ENCODE measurements around the gene ATXN7L1.

ATXN7L1 gene

GRCh38 chr7:105829681-105830322 is 46.6 kb downstream of the ATXN7L1 start:
- no peak for DNase-seq (ENCODE audit: low read depth in 2 of 2)

DNA sequence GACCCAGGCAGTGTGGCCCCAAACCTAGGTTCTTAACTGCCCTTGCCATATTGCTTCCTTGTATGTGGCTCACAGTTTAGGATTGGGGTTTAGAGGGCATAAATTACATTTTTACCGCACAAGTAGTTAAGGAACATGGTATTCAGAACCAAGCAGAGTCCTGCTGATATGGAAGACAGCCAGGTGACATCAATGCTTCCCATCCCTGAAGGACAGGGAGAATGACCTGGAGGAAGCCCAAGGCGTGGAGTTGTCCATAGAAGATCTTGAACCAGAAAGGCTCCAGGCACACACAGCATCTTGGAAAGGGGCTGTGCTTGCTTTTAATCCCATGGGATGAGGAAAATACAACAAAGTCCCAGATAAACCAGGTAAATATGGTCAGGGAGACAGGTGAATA is 48.3 kb downstream of the ATXN7L1 start:
- DNase-seq (ENCODE audit: low read depth in 2 of 2), result no peak

DNA sequence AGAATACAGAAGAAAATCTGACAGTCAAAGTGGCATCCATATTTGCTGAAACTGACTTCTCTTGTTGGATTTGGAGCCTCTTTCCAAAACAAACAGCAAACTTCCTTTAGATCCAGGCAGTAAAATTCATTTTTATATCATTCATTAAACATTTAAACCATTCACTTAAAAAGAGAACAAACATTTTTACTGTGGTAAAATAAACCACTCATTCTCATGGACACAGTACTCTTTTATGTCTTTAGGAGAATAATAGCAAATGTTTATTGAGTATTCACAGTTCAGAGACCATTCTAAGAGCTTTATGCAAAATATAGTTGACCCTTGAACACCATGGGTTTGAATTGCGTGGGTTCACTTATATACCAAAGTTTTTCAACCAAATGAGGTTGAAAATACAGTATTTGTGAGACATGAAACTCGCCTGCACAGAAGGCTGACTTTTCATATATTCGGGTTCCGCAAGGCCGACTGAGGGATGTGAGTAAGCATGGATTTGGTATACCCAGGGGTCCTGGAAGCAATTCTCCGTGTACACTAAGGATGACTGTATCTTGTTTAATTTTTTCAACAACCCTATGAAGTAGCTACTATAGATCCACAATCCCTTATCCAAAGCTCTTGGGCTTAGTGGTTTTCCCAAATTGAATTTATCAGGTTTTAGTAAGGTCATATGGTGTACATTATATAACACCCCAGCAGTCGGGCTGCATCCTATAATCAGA is 49.1 kb downstream of the ATXN7L1 start:
- no peak for DNase-seq (ENCODE audit: low read depth in 2 of 2)

DNA sequence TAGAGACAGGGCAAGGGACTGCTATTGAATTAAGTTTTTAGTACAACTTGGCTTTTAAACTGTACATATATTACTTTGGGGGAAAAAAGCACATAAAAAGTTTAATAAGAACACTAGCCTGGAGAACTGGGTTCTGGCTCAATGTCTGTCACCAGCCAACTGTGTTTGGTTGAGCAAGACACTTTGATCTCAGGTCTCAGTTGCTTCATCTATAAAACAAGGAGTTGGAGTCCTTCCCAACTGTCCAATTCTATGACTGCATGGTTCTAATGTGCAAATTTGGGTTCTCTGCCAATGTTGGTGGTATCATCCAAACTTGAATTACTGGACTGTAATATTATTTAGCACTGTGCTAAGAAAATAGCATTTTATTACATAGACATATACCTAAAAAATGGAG is 50.3 kb downstream of the ATXN7L1 start:
- no peak for DNase-seq (ENCODE audit: low read depth in 2 of 2)

GRCh38 chr7:105825371-105825770 is 51.0 kb downstream of the ATXN7L1 start:
- no peak for DNase-seq (ENCODE audit: low read depth in 2 of 2)

GRCh38 chr7:105822806-105823205 is 53.6 kb downstream of the ATXN7L1 start:
- DNase-seq (ENCODE audit: low read depth in 2 of 2), result no peak

DNA sequence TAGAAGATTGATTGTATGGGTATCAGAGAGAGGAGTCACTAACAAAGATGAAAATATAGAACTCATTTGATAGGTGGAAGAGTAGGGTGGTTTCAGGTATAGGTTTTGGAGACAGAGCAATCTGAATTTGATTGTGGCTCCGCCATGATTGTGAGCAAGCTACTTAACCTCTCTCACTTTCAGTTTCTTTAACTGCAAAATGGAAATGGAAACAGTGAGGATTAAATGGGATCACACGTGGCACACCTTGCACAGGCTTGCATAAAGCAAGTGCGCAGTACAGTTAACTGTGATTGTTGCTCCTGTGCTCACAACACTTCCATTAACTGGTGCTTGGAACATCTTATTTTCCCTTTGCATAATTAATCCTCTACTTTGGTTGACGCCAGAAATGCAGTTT is 54.9 kb downstream of the ATXN7L1 start:
- no peak for DNase-seq (ENCODE audit: low read depth in 2 of 2)

GRCh38 chr7:105820363-105821066 is 55.9 kb downstream of the ATXN7L1 start:
- no peak for DNase-seq (ENCODE audit: low read depth in 2 of 2)

- no peak for DNase-seq (ENCODE audit: low read depth in 2 of 2)
These were observed 56.8 kb downstream of the ATXN7L1 start for GRCh38 chr7:105819559-105819958.

GRCh38 chr7:105816954-105817615 is 59.3 kb downstream of the ATXN7L1 start:
- no peak for DNase-seq (ENCODE audit: low read depth in 2 of 2)

- DNase-seq (ENCODE audit: low read depth in 2 of 2), result no peak
These were observed 60.0 kb downstream of the ATXN7L1 start for GRCh38 chr7:105816266-105816843.

GRCh38 chr7:105815576-105815975 is 60.8 kb downstream of the ATXN7L1 start:
- DNase-seq (ENCODE audit: low read depth in 2 of 2), result no peak

DNA sequence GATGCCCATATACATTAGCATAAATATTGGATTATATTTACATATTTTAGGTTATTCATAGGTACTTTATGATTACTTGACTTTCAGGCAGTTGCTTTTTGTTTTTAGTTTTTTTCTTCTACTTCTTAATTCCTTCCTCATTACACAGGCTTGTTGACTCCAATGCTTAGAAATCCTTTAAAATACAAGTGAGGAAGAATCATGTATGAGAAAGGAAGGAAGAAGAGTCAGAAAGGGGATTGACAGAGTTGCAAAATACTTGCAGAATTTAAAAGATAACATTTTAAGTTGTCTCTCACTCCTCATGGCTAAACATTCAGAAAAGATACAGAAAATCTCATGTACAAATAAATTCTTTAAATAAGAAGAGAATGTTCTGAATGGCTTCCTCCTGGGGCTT is 61.9 kb downstream of the ATXN7L1 start:
- no peak for DNase-seq (ENCODE audit: low read depth in 2 of 2)

- no peak for DNase-seq (ENCODE audit: low read depth in 2 of 2)
These were observed 65.1 kb downstream of the ATXN7L1 start for GRCh38 chr7:105811189-105811847.

GRCh38 chr7:105810556-105810955 is 65.8 kb downstream of the ATXN7L1 start:
- no peak for DNase-seq (ENCODE audit: low read depth in 2 of 2)

DNA sequence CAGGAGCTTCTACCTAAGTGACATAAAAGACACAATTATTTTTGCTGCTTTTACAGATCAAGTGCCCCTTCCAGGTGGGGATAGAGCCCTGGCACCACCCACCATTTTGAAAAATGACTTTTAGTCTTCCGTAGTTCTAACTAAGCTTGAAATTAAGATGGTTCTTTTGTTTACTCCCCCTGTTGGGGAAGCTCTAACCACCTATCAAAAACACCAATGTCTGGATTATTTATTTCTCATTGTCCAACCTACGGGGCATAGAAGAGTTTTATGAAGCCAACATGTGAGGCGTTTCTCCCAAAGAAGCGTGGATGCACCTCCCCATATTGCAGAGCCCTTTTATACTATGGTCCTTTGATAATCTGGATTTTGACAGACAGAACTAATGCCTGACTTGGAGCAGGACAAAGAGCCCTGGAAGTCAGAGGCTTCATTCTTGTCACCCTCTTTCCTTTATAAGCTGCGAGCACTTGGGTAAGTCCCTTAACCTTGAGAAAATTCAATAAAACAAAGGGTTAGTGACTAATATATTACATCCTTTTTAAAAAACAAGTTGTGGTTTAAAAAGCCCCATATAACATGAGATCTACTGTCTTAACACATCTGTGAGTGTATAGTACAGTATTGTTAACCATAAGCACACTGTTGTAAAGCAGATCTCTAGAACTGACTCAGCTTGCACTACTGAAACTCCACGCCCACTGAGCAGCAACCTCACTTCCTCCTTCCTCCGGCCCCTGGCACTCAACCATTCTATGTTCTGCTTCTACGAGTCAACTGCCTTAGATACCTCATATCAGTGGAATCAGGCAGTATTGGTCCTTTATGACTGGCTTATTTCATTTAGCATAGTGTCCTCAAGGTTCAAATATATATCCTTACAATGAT is 67.5 kb downstream of the ATXN7L1 start:
- peak; percentile 65 to 76 for DNase-seq (ENCODE audit: low read depth in 2 of 2)

DNA sequence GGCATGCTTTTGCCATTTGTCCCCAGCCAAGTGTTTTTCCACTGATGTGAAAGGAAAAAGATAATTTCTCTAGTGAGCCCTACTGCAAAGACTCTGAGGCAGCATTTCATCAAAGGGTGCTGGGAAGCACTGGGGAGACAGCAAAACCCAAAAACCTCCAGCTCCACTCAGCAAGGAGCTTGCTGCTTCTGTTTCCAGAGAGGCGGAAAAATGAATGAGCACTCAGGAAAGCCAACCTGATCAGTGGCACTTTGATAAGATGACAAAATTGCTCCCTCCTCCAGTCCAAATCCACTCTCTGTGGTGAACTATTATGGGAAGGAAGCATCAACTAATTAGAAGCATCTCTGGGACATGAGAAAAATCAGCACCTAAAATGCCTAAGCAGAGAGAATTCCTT is 68.2 kb downstream of the ATXN7L1 start:
- no peak for DNase-seq (ENCODE audit: low read depth in 2 of 2)

DNA sequence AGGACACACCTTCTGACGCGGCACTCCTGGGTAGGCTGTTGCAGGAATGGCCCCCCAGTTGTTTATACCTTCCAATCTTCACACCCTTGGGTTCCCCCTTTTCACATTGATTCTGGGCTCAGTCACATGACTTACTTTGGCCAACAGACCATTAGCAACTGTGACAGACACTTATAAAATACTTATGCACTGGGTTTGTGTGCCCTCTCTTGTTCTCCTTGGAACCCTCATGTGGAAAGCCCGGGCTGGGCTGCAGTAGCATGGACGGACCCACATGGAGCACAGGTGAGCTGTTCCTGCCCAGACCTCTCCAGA is 69.0 kb downstream of the ATXN7L1 start:
- no peak for DNase-seq (ENCODE audit: low read depth in 2 of 2)

DNA sequence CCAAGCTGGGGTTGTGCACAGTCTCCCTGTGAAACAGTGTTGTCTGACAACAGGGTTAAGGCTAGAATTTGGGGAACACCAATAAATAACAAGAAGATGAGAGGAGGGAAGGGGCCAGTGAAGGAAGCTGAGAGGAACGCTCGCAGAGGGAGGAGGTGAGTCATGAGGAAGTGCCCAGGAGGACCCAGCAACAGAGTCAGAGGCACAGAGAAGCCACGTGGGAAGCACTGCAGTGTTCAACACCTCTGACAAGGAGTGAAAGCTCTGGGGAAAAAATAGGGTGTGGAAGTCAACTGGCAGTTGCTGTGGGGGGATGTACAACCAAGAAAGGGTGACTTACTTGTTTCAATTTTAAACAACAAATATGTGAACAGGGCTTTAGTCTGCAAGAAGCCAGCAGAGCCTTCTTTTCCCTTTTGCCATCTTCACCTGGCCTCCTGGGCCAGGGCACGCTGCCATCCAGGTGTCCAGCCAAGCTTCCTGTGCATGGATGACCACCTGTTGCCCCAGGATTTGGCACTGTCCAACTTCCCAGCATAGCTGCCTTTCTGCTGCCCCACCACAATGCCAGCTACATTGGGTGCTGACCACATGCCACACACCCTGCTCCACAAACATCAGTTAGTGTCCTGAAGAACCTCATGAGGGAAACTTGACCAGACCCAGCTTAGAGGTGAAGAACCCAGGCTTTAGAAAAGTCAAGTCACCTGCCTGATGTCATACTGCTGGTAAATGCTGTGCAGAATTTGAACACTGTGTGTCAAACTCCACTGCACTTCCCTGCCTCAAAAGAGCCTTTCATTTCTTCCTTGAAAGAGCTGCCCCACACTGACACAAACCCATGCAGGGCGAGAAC is 69.6 kb downstream of the ATXN7L1 start:
- peak; percentile 36 to 46 for DNase-seq (ENCODE audit: low read depth in 2 of 2)

Data from stimulated activated CD8-positive, alpha-beta memory T cell treated with anti-CD3 and anti-CD28 coated beads, Interleukin-2, amount 100 ng/mL, for 48 hours (primary cell).